HepG2 (cell line): ENCODE data around the gene DNM1L. TPM values are rescaled to one million over a fixed set of nuclear protein-coding genes. Genes with fewer than 3 reads are reported as not detected.

ENCODE experiments used
- ATAC-seq: fragments of 200-7000 bp; cut with Tn5 transposase; 3 replicates; pipeline ENCODE4 v1.9.1; 2020; ENCODE audit warnings: mild to moderate bottlenecking, moderate library complexity
- BruUV-seq: library from RNA; stranded (reverse); fragments of 400-500 nt; replicated peaks from 2 replicates; lab custom pipeline; 2021; lab: Mats Ljungman, UMichigan
- CTCF ChIA-PET: fragments of 300-600 bp; formaldehyde crosslinking; extraction: SDS; loops from one replicate; lab custom pipeline; 2021; ENCODE audit warnings: low total read pairs, inconsistent platforms, low intra/inter-chr PET ratio; lab: Yijun Ruan, JAX
- POLR2A ChIA-PET: fragments of 350-600 bp; sonication (Branson Sonifier 250); formaldehyde crosslinking; loops from one replicate; lab custom pipeline; 2020; ENCODE audit warnings: antibody characterized with exemption, inconsistent platforms; lab: Yijun Ruan, JAX
- DNase-seq: peaks from one replicate; pipeline ENCODE4 v3.0.0-alpha.2; 2015; ENCODE audit warnings: low spot score
- FAIRE-seq: peaks from 3 replicates; lab custom pipeline; 2011; peaks lifted over from hg19 to GRCh38; lab: Jason Lieb, UNC
- H2AFZ ChIP-seq: one replicate; pipeline ENCODE4 v1.6.1; 2011; ENCODE audit warnings: low read length, inconsistent platforms
- H3K27ac ChIP-seq: fragments of 300-600 bp; 3 replicates; pipeline ENCODE4 v1.8.0; 2011; ENCODE audit warnings: mixed run types, mild to moderate bottlenecking, mixed read lengths, low read length, inconsistent platforms; ENCODE audit not compliant: insufficient read depth; ENCODE audit errors: extremely low read length
- H3K27me3 ChIP-seq, 2 experiments: fragments of 200-600 bp in 1 of 2; 2 replicates in 1 of 2; 3 replicates in 1 of 2; pipeline versions ENCODE4 v1.6.0 to v1.8.0; 2011; ENCODE audit warnings: low read length in 2 of 2, mild to moderate bottlenecking in 2 of 2, moderate library complexity in 2 of 2, inconsistent platforms in 1 of 2; ENCODE audit not compliant: insufficient read depth in 2 of 2, control insufficient read depth in 1 of 2
- H3K36me3 ChIP-seq, 2 experiments: fragments of 200-600 bp in 1 of 2; replicated peaks in 1 of 2; 2 replicates in 1 of 2; 3 replicates in 1 of 2; pipeline versions ENCODE4 v1.5.1 to v1.8.0; 2011; ENCODE audit warnings: low read length in 2 of 2, inconsistent platforms in 1 of 2; ENCODE audit not compliant: insufficient read depth in 2 of 2, control insufficient read depth in 1 of 2
- H3K4me1 ChIP-seq: 2 replicates; pipeline ENCODE4 v1.5.1; 2012; ENCODE audit warnings: low read length, inconsistent platforms; ENCODE audit not compliant: insufficient read depth
- H3K4me2 ChIP-seq: 2 replicates; pipeline ENCODE4 v1.6.0; 2011; ENCODE audit warnings: low read depth, low read length, inconsistent platforms
- H3K4me3 ChIP-seq, 3 experiments: fragments of 200-600 bp in 1 of 3; sonication (generic), shearing (Covaris generic) in 1 of 3; replicated peaks in 1 of 3; 2 replicates each; pipeline ENCODE4 v1.5.1; 2011 to 2016; ENCODE audit warnings: low read length in 3 of 3, inconsistent platforms in 2 of 3, low read depth in 2 of 3, mild to moderate bottlenecking in 2 of 3, control low read depth in 1 of 3, mixed read lengths in 1 of 3; ENCODE audit not compliant: insufficient read depth in 1 of 3
- H3K79me2 ChIP-seq: one replicate; pipeline ENCODE4 v1.6.1; 2011; ENCODE audit warnings: low read length, inconsistent platforms; ENCODE audit not compliant: insufficient read depth
- H3K9ac ChIP-seq: 2 replicates; pipeline ENCODE4 v1.6.0; 2011; ENCODE audit warnings: mild to moderate bottlenecking, low read depth, low read length, inconsistent platforms; ENCODE audit not compliant: insufficient read depth
- H3K9me3 ChIP-seq: 2 replicates; pipeline ENCODE4 v1.5.1; 2012; ENCODE audit warnings: mild to moderate bottlenecking, low read length
- H4K20me1 ChIP-seq: 2 replicates; pipeline ENCODE4 v1.6.0; 2011; ENCODE audit warnings: inconsistent platforms, mild to moderate bottlenecking, low read length, moderate library complexity; ENCODE audit not compliant: insufficient read depth
- BORCS8-MEF2B ChIP-seq: sonication (generic); formaldehyde crosslinking; IDR thresholded peaks from 2 replicates; pipeline ENCODE4 v1.8.0; 2022; ENCODE audit warnings: mild to moderate bottlenecking, missing genetic modification reagents
- ETV6 ChIP-seq: sonication (generic); formaldehyde crosslinking; conservative IDR thresholded peaks from 2 replicates; pipeline ENCODE4 v1.4.0; 2020; ENCODE audit warnings: missing genetic modification reagents
- FOXJ3 ChIP-seq: sonication (generic); formaldehyde crosslinking; IDR thresholded peaks from 2 replicates; pipeline ENCODE4 v1.4.0; 2020; ENCODE audit warnings: missing genetic modification reagents, mild to moderate bottlenecking, borderline replicate concordance
- HOXA3 ChIP-seq: sonication (generic); formaldehyde crosslinking; IDR thresholded peaks from 2 replicates; pipeline ENCODE4 v1.5.0; 2020; ENCODE audit warnings: missing genetic modification reagents
- ISX ChIP-seq: sonication (generic); formaldehyde crosslinking; conservative IDR thresholded peaks from 2 replicates; pipeline ENCODE4 v1.5.0; 2020; ENCODE audit warnings: missing genetic modification reagents
- REL ChIP-seq: sonication (generic); formaldehyde crosslinking; conservative IDR thresholded peaks from 2 replicates; pipeline ENCODE4 v1.8.0; 2022; ENCODE audit warnings: mild to moderate bottlenecking, missing genetic modification reagents, moderate library complexity
- SKI ChIP-seq: fragments of 450-650 bp; IDR thresholded peaks from one replicate; pipeline ENCODE4 v1.6.1; 2018; ENCODE audit warnings: mild to moderate bottlenecking; ENCODE audit not compliant: partially characterized antibody
- SMAD9 ChIP-seq: sonication (generic); formaldehyde crosslinking; IDR thresholded peaks from 2 replicates; pipeline ENCODE4 v1.5.1; 2020; ENCODE audit warnings: mild to moderate bottlenecking, missing genetic modification reagents
- SMC3 ChIP-seq: IDR thresholded peaks from 2 replicates; pipeline ENCODE4 v1.6.1; 2011; ENCODE audit warnings: low read length, improper control_type of control experiment
- ZBTB1 ChIP-seq: sonication (generic); formaldehyde crosslinking; IDR thresholded peaks from 2 replicates; pipeline ENCODE4 v1.4.0; 2020; ENCODE audit warnings: missing genetic modification reagents, borderline replicate concordance
- ZNF235 ChIP-seq: sonication (generic); formaldehyde crosslinking; IDR thresholded peaks from 2 replicates; pipeline ENCODE4 v1.8.1; 2023; ENCODE audit warnings: mild to moderate bottlenecking, missing genetic modification reagents, borderline replicate concordance
- ZNF382 ChIP-seq: sonication (generic); formaldehyde crosslinking; IDR thresholded peaks from 2 replicates; pipeline ENCODE4 v1.5.0; 2020; ENCODE audit warnings: missing genetic modification reagents, mild to moderate bottlenecking, borderline replicate concordance
- ZNF660 ChIP-seq: sonication (generic); formaldehyde crosslinking; IDR thresholded peaks from 2 replicates; pipeline ENCODE4 v1.5.1; 2020; ENCODE audit warnings: mild to moderate bottlenecking, low read depth, missing genetic modification reagents, borderline replicate concordance
- WGBS: methylation state at CpG from one replicate; pipeline ENCODE4 v1.1.6; 2017; ENCODE audit warnings: low lambda C conversion rate; 5-methylcytosine and 5-hydroxymethylcytosine counted together
- in situ Hi-C: cut with HindIII; loops from 2 replicates; pipeline ENCODE4 v1.10.0; 2017; ENCODE audit warnings: low pct_unique_long_range_greater_than_20kb; ENCODE audit not compliant: extremely low pct_ligation_motif_present
- intact Hi-C: fragments of 100-400 bp; cut with micrococcal nuclease; formaldehyde crosslinking; loops from one replicate; pipeline ENCODE4 v1.10.0; 2022; ENCODE audit not compliant: unreplicated experiment
- polyA plus RNA-seq, 8 experiments: library from polyadenylated mRNA; depleted of rRNA in 3 of 8; stranded (reverse) in 7 of 8; unstranded in 1 of 8; fragments of >200 nt; fragmentation: Illumina TruSeq in 4 of 8; extraction: Trizol in 4 of 8; gene quantifications; 2 replicates each; pipeline versions ENCODE4 v1.2.1 to v1.2.3, GENCODE V29; 2011 to 2016; ENCODE audit warnings: low read depth in 4 of 8, missing spikeins in 1 of 8, mixed read lengths in 1 of 8; ENCODE audit not compliant: insufficient read depth in 1 of 8
- total RNA-seq, 5 experiments: library from RNA; depleted of rRNA; stranded (reverse); fragments of >200 nt; fragmentation: Illumina TruSeq; extraction: Trizol; gene quantifications; 2 replicates each; pipeline ENCODE4 v1.2.3, GENCODE V29; 2016; ENCODE audit warnings: low read depth in 1 of 5
- TF ChIP-seq, protein P1 (sequence below): sonication (generic); formaldehyde crosslinking; IDR thresholded peaks from 2 replicates; pipeline ENCODE4 v1.8.0; 2023; ENCODE audit warnings: mild to moderate bottlenecking, missing genetic modification reagents
- TF ChIP-seq, protein P2 (sequence below): sonication (generic); formaldehyde crosslinking; IDR thresholded peaks from 2 replicates; pipeline ENCODE4 v1.8.1; 2023; ENCODE audit warnings: mild to moderate bottlenecking, inconsistent platforms, moderate library complexity, missing genetic modification reagents, borderline replicate concordance

The DNM1L gene
- total and polyA plus RNA-seq, 2 of the 13 experiments (the other 11 are each of a cell fraction or from before 2014, with no cell fraction given), result 35.9 to 65.8 TPM

DNA sequence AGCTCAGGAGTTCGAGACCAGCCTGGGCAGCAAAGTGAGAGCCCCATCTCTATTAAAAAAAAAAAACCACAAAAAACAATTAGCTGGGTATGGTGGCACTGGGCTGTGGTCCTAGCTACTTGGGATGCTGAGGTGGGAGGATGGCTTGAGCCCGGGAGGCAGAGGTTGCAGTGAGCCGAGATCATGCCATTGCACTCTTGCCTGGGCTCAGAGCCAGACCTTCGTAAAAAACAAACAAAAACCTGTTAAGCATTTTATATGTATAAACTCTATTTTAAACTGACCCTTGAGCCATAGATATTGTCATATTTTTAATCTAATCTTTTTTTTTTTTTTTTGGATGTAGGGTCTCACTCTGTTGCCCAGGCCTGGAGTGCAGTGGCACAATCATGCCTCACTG lies 35.7 kb downstream of the DNM1L start:
- TF ChIP-seq SMAD9 (CRISPR knock-in tag) (no peak), HOXA3 (CRISPR knock-in tag) (no peak), ZBTB1 (no peak), ZNF660 (CRISPR knock-in tag) (no peak), FOXJ3 (CRISPR knock-in tag) (no peak), ISX (no peak), SKI (no peak), ZNF235 (no peak), ETV6 (CRISPR knock-in tag) (no peak), ZNF382 (no peak), BORCS8-MEF2B (CRISPR knock-in tag) (no peak), REL (CRISPR knock-in tag) (no peak), SMC3 (no peak)
- TF ChIP-seq, protein P1, sequence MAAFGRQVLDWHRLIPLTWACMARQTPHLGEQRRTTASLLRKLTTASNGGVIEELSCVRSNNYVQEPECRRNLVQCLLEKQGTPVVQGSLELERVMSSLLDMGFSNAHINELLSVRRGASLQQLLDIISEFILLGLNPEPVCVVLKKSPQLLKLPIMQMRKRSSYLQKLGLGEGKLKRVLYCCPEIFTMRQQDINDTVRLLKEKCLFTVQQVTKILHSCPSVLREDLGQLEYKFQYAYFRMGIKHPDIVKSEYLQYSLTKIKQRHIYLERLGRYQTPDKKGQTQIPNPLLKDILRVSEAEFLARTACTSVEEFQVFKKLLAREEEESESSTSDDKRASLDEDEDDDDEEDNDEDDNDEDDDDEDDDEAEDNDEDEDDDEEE, result no peak
- TF ChIP-seq, protein P2, sequence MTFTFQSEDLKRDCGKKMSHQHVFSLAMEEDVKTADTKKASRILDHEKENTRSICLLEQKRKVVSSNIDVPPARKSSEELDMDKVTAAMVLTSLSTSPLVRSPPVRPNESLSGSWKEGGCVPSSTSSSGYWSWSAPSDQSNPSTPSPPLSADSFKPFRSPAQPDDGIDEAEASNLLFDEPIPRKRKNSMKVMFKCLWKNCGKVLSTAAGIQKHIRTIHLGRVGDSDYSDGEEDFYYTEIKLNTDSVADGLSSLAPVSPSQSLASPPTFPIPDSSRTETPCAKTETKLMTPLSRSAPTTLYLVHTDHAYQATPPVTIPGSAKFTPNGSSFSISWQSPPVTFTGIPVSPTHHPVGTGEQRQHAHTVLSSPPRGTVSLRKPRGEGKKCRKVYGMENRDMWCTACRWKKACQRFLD (CRISPR knock-in tag), result no peak

More for the DNA sequence above, 35.7 kb downstream of the DNM1L start:
- intact Hi-C loops, result no loop called here
- H4K20me1 ChIP-seq, result no peaks in the 10 kb centered on the region
- H3K9me3 ChIP-seq, result no peaks in the 10 kb centered on the region
- no peak overlapping the region for H3K27ac ChIP-seq
- no peaks in the 10 kb centered on the region for H3K79me2 ChIP-seq
- FAIRE-seq (no peak), ATAC-seq (no peak), DNase-seq (no peak)
- H2AFZ ChIP-seq, result no peak overlapping the region
- H3K9ac ChIP-seq, result no peak overlapping the region
- POLR2A ChIA-PET, result no interaction called here
- in situ Hi-C loops, result no loop called here
- peaks cover 9 to 44% of the 10 kb centered on the region in 2 experiments for H3K36me3 ChIP-seq
- H3K4me1 ChIP-seq, result no peaks in the 10 kb centered on the region
- no peaks in the 10 kb centered on the region for H3K27me3 ChIP-seq
- CTCF ChIA-PET, result no interaction called here
- BruUV-seq, result no TSS peak
- WGBS, result 98% methylated on average over 4 of the region's 4 CpGs
- no peak overlapping the region for H3K4me2 ChIP-seq
- H3K4me3 ChIP-seq, result no peak overlapping the region
